ENCODE results near the gene SHISA9.

Gene SHISA9

DNA sequence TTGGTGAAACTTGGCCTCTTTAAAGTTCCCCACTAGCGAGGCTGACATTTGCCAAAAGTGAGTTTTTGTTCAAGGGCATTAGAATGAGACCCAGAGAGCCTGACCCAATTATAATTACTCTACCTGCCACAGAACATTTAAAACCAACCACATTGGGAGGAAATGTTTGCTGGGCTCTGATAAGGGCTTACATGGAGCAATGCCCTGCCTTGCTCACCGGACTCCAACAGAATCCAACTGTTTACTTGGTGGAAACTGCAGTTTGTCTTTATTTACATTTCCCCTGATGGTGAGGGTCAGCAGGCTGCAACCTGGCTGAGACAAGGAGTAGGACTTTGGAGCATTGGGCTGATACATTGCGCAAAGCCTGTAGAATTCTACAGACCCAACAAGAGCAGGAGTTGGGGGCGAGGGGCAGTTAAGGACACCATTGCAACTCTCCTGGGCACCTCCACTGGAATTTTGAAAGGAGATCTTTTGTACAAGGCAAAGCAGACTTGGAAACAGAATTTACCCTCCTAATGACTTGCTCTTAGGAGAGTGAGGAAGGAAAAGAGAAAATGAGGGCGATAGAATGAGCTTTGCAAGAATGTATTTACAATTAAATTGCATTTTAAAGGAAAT lies 368.6 kb downstream of the SHISA9 start:
- DNase-seq (ENCODE audit: low spot score) = no peak

DNA sequence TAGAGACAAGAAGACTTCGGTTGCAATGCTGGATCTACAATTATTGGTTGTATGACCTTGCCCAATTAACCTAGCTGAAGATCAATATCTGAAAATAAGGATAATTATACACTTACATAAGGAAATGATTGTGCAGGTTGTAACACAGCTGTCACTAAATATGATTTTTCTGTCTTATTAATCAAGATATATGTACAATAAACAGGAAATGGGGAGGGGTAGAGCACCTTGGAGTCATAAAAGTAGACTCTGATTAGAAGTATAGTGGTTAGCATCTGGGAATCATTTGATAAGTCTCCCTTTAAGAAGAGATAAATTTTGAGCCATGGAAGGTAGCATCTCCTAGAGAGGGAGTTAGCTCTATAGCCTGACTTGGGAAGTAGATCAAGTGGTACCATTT lies 369.2 kb downstream of the SHISA9 start:
- DNase-seq (ENCODE audit: low spot score) = no peak

- no peak for DNase-seq (ENCODE audit: low spot score)
These were observed 388.1 kb downstream of the SHISA9 start for GRCh38 chr16:13289515-13289914.
